K562 (cell line): ENCODE results near the gene RACK1. TPM values are rescaled to one million over a fixed set of nuclear protein-coding genes. Genes with fewer than 3 reads are reported as not detected.

Experiments used
- CHD4 ChIP-seq: fragments of 200-600 bp; sonication (generic); IDR thresholded peaks from 3 replicates; pipeline ENCODE4 v1.6.1; 2012; ENCODE audit warnings: low read depth, mild to moderate bottlenecking, mixed read lengths, low read length, inconsistent platforms; ENCODE audit not compliant: insufficient read depth, insufficient replicate concordance, poor library complexity, severe bottlenecking
- KHSRP ChIP-seq: fragments of 450-650 bp; IDR thresholded peaks from 2 replicates; pipeline ENCODE4 v1.6.1; 2017
- MED1 ChIP-seq: sonication (generic); formaldehyde crosslinking; IDR thresholded peaks from 2 replicates; pipeline ENCODE4 v1.8.1; 2023; ENCODE audit warnings: missing genetic modification reagents, borderline replicate concordance
- MTA1 ChIP-seq: fragments of 450-650 bp; IDR thresholded peaks from 2 replicates; pipeline ENCODE4 v1.6.1; 2017; ENCODE audit warnings: borderline replicate concordance
- SNIP1 ChIP-seq: fragments of 450-650 bp; IDR thresholded peaks from 2 replicates; pipeline ENCODE4 v1.7.1; 2017; ENCODE audit warnings: low read depth, mild to moderate bottlenecking
- SP1 ChIP-seq: sonication (generic); formaldehyde crosslinking; IDR thresholded peaks from 2 replicates; pipeline ENCODE4 v1.8.1; 2022; ENCODE audit warnings: mild to moderate bottlenecking, missing genetic modification reagents
- SPI1 ChIP-seq: IDR thresholded peaks from 2 replicates; pipeline ENCODE4 v1.6.1; 2011; ENCODE audit warnings: low read depth, low read length, control low read depth, borderline replicate concordance
- TSHZ1 ChIP-seq: fragments of 250-450 bp; sonication (Bioruptor Pico); IDR thresholded peaks from 2 replicates; pipeline ENCODE4 v1.4.0; 2020; ENCODE audit warnings: mild to moderate bottlenecking, moderate library complexity
- ZBTB49 ChIP-seq: sonication (generic); formaldehyde crosslinking; IDR thresholded peaks from 2 replicates; pipeline ENCODE4 v1.8.0; 2022; ENCODE audit warnings: missing genetic modification reagents, mild to moderate bottlenecking, borderline replicate concordance
- ZNF644 ChIP-seq: fragments of 200-800 bp; sonication (Bioruptor generic); IDR thresholded peaks from 2 replicates; pipeline ENCODE4 v1.6.1; 2016; ENCODE audit warnings: low read depth, missing genetic modification characterization, missing compliant biosample characterization
- ZNF668 ChIP-seq: fragments of 250-450 bp; sonication (Bioruptor Pico); IDR thresholded peaks from 2 replicates; pipeline ENCODE4 v1.8.0; 2022; ENCODE audit warnings: mild to moderate bottlenecking, inconsistent platforms
- polyA plus RNA-seq, 8 experiments: library from polyadenylated mRNA; depleted of rRNA in 4 of 8; stranded (reverse) in 5 of 8; unstranded in 3 of 8; fragments of >200 nt; fragmentation: Nextera tagmentation in 2 of 8; fragmentation: Illumina TruSeq in 1 of 8; extraction: Ambion mirVana in 2 of 8; extraction: Trizol in 1 of 8; gene quantifications; 2 replicates each; pipeline versions ENCODE4 v1.2.1 to v1.2.3, GENCODE V29; 2011 to 2014; ENCODE audit warnings: inconsistent platforms in 1 of 8, missing spikeins in 1 of 8
- total RNA-seq, 7 experiments: library from RNA; depleted of rRNA in 6 of 7; stranded (reverse); fragments of >200 nt in 6 of 7; fragmentation: Illumina TruSeq in 2 of 7; extraction: Trizol in 2 of 7; gene quantifications; 2 replicates each; pipeline versions ENCODE4 v1.2.1 to v1.2.3, GENCODE V29; 2011 to 2021; ENCODE audit warnings: low replicate concordance in 1 of 7
- TF ChIP-seq, protein P1 (sequence below): fragments of 250-450 bp; sonication (Bioruptor Pico); IDR thresholded peaks from 2 replicates; pipeline ENCODE4 v1.4.0; 2020; ENCODE audit warnings: mild to moderate bottlenecking, moderate library complexity
- TF ChIP-seq, protein P2 (sequence below), 2 experiments: IDR thresholded peaks; 2 replicates each; pipeline ENCODE4 v1.6.1; 2012; ENCODE audit warnings: improper control_type of control experiment in 2 of 2, low read depth in 2 of 2, low read length in 2 of 2, borderline replicate concordance in 1 of 2
- TF ChIP-seq, protein P3 (sequence below): fragments of 250-450 bp; sonication (Bioruptor Pico); IDR thresholded peaks from 2 replicates; pipeline ENCODE4 v1.5.0; 2021; ENCODE audit warnings: mild to moderate bottlenecking, borderline replicate concordance

Gene RACK1
- total and polyA plus RNA-seq, 9 of the 15 experiments (the other 6 are each of a cell fraction or from before 2014, with no cell fraction given), result 2,303 to 5,311 (median 3,833) TPM

- TF ChIP-seq TSHZ1 (CRISPR knock-in tag) (no peak), CHD4 (no peak), MTA1 (peak; percentile 97), MED1 (no peak), ZBTB49 (CRISPR knock-in tag) (no peak), KHSRP (peak; percentile 63; the same call in 1 of the 2 replicates), ZNF644 (tag) (no peak), SP1 (peak; percentile 44; the same call in 1 of the 2 replicates), ZNF668 (no peak), SNIP1 (peak; percentile 89), SPI1 (no peak)
- TF ChIP-seq, protein P1, sequence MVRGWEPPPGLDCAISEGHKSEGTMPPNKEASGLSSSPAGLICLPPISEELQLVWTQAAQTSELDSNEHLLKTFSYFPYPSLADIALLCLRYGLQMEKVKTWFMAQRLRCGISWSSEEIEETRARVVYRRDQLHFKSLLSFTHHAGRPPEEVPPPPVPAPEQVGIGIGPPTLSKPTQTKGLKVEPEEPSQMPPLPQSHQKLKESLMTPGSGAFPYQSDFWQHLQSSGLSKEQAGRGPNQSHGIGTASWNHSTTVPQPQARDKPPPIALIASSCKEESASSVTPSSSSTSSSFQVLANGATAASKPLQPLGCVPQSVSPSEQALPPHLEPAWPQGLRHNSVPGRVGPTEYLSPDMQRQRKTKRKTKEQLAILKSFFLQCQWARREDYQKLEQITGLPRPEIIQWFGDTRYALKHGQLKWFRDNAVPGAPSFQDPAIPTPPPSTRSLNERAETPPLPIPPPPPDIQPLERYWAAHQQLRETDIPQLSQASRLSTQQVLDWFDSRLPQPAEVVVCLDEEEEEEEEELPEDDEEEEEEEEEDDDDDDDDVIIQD, result 0 out of 2 replicates have a peak, but pooled peaks have one; percentile 46
- TF ChIP-seq, protein P2, sequence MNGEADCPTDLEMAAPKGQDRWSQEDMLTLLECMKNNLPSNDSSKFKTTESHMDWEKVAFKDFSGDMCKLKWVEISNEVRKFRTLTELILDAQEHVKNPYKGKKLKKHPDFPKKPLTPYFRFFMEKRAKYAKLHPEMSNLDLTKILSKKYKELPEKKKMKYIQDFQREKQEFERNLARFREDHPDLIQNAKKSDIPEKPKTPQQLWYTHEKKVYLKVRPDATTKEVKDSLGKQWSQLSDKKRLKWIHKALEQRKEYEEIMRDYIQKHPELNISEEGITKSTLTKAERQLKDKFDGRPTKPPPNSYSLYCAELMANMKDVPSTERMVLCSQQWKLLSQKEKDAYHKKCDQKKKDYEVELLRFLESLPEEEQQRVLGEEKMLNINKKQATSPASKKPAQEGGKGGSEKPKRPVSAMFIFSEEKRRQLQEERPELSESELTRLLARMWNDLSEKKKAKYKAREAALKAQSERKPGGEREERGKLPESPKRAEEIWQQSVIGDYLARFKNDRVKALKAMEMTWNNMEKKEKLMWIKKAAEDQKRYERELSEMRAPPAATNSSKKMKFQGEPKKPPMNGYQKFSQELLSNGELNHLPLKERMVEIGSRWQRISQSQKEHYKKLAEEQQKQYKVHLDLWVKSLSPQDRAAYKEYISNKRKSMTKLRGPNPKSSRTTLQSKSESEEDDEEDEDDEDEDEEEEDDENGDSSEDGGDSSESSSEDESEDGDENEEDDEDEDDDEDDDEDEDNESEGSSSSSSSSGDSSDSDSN (IDR thresholded peaks at IDR 0.05; ENCODE audit: borderline replicate concordance in 1 of 2, low read depth in 2 of 2, low read length in 2 of 2), result no peak
- TF ChIP-seq, protein P3, sequence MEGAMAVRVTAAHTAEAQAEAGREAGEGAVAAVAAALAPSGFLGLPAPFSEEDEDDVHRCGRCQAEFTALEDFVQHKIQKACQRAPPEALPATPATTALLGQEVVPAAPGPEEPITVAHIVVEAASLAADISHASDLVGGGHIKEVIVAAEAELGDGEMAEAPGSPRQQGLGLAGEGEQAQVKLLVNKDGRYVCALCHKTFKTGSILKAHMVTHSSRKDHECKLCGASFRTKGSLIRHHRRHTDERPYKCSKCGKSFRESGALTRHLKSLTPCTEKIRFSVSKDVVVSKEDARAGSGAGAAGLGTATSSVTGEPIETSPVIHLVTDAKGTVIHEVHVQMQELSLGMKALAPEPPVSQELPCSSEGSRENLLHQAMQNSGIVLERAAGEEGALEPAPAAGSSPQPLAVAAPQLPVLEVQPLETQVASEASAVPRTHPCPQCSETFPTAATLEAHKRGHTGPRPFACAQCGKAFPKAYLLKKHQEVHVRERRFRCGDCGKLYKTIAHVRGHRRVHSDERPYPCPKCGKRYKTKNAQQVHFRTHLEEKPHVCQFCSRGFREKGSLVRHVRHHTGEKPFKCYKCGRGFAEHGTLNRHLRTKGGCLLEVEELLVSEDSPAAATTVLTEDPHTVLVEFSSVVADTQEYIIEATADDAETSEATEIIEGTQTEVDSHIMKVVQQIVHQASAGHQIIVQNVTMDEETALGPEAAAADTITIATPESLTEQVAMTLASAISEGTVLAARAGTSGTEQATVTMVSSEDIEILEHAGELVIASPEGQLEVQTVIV, result no peak
Measured at GRCh38 chr5:181260720-181261319, 17.1 kb upstream of the RACK1 start, which contains the start of gene TRIM52 (continued).
